NCI-H1417 treated with DMSO at 0.1 percent for 48 hours (cell line): ENCODE results near the gene CD300E.
"Not testable (repeated sequence)": the region's sequence is repeated elsewhere in the genome, so short reads cannot be mapped to it uniquely, and the experiment has no call there.

ENCODE experiments used
- DNase-seq: peaks from one replicate; lab custom pipeline; 2025; lab: John Stamatoyannopoulos, UW

The CD300E gene

DNA sequence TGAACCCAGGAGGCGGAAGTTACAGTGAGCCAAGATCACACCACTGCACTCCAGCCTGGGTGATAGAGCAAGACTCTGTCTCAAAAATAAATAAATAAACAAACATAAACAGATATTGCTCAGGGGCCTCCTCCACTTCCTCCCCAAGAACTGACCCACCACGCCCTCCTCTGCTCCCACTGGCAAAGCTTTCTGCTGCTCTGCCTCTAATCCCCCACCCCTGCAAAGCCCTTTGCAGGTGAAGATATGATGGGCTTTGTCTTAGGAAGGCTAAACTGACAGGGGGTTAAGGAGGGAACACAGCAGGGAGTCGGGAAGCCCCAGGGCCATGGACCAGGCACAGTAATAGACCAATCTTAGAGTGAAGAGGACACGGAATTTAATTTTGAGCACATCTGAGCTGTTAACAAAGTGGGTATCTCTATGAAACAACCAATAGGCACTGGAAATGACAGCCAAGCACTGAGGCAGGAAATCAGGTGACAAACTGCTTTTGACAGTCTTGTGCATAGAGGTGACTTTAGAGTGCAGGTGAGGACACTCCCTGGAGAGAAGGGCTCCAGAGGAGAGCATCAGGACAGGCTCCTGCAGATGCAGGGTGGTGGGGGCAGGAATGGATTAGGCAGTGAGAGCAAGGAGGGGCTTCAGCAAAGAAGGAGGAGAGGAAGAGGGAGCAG, 25.1 kb downstream of the CD300E start:
- DNase-seq = no peak

DNA sequence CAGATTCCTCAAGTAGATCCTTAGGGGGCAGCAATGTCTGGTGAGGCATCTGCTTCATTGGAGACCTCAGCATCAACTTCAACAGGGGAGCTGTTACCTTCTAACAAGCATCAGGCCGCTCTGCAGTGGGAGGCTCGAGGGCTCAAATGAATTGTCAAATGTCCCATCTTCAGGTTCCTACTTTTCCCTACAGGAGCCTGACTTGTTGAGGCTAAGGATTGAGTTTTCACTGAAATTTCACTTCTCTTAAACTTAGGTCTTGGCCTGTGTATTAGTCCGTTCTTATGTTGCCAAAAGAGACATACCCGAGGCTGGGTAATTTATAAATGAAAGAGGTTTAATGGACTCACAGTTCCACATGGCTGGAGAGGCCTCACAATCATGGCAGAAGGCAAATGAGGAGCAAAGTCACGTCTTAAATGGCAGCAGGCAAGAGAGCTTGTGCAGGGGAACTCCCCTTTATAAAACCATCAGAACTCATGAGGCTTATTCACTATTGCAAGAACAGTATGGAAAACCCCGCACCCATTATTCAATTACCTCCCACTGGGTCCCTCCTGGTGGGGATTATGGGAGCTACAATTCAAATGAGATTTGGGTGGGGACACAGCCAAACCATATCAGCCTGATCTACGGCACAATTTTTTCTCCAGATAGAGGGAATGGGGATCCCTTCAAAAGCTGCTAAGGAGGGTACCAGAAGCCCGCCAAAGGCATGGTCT, 26.3 kb downstream of the CD300E start:
- no peak for DNase-seq

DNA sequence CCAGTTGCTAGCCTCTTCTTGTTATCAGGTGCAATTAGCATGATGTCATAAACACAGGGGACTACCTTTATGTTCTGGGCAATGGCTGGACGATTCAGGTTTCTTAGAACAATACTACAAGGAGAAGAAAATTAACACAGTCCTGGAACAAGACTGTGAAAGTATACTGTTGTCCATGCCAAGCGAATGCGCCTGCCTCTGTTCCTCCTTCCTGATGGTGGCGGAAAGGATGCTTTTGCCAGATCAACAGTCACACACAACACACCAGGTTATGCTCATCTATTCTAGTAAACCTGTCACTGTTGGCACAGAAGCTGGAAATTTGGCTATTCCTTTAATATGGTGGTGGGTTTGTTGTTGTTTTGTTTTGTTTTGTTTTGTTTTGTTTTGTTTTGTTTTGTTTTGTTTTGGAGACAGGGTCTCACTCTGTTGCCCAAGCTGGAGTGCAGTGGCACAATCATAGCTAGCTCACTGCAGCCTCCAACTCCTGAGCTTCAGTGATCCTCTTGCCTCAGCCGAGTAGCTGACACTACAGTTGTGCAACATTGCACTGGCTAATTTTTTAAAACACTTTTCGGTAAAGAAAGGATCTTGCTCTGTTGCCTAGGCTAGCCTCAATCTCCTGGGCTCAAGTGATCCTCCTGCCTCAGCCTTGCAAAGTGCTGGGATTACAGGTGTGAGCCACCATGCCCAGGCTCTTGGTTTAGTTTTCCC, 28.3 kb downstream of the CD300E start:
- no peak for DNase-seq

DNA sequence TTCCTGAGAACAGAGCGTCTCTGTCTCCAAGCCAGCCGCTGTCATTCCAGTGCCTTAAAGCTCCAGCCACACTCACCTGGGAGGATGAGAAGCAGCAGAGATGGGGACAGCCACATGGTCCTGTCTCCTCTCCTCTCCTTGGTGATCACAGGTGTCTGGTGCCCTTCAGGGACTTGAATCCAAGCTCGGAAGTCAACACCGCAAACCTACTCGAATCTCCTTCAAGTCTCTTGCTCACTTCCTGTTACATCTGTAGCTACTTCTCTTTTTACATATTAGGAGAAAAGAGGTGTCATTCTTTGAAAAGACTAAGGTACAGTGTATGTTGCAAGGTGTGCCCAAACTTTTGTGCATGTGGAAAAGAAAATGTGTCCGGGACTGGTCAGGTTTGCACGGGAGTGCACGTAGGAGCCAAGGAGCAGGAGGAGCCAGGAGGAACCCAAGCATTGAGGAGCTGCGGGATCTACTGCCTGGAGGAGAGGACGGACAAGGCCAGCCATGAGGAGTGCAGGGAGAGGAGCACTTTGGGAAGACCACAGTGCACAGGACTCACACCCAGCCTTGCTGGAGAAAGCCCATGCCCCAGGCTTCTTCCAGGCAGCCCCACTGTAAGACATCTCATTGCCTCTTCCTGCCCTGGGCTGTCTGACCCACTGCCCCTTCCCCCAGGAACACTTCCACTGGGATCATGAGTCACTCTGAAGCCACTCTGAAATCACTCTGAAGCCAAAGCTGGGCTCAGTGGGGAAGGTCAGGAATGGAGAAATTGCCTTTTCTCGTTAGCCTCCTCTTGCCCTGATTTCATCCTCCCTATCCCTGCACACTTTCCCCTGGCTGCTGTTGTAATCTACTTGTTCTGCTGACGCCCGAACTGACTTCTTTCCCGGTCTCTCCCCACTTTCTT, 31.2 kb downstream of the CD300E start, which contains the start of gene CD300LD:
Gene CD300LD (minus strand): TSS at position 197 of the 904 bp plus-strand sequence. CDS start 81 bp downstream, at position 116.
- no peak for DNase-seq

DNA sequence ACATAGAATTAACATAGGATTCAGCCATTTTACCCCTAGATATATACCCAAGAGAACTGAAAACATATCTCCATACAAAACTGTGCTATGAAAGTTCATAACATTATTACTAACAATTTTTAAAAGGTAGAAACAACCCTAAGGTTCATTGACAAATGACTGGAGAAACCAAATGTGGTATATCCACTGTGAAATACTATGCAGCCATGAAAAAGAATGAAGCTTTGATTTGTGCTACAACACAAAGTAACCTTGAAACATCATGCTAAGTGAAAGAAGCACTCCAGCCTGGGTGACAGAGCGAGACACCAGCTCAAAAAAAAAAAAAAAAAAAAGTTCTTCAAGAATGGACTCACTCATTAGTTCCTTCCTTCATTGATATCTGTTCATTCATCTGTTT, 32.0 kb downstream of the CD300E start:
- DNase-seq = no peak

DNA sequence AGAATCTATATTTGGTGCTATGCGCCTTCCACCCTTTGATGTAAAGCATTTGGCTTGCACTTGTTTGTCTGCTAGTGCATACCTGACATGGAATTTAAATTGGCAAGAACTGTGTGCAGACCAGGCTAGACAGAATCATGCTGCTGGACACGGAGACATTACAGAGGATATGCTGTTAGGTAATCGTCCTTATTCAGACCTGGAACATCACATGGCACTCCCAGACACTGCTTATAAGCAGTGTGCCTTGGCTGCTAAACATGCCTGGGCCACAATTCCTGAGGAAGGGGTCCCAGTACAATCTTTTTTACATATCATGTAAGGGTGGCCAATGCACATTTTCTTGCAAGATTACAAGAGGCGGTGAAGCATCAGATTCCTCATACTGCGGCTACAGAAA, 37.8 kb downstream of the CD300E start:
- no peak for DNase-seq

DNA sequence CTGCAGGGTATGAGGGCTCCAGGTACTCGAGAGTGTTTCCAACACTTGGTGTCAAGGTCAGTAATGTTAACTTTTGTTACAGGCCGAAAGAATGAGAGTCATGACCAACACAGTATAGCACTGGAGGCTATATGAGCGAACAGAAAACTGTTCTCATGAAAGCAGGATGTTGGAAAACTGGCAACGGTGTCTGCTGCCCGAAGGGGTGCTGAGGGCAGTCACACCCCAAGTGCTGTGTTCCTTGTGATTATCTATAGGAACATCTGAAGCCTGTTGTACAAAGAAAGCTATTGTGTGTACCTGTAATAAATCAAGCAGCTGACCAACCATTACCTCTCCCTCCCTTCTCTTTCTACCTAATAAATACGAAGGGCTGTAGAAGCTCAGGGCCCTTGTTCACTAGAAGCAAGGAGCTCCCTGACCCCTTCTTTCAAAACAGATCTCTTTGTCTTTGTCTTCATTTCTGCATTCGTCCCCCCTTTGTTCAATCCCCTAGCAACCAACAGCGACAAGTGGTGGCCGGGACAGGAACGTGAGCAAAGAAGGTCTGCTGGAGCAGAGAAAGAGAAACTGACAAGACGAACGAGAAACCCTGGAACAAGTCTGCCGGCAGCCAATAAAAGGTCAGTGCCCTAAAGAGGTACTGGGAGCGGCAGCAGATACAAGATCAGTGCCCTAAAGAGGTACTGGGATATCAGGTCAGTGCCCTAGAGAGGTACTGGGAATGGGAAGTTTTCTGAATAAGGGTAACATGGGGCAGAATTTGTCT, 39.1 kb downstream of the CD300E start:
- no peak for DNase-seq

DNA sequence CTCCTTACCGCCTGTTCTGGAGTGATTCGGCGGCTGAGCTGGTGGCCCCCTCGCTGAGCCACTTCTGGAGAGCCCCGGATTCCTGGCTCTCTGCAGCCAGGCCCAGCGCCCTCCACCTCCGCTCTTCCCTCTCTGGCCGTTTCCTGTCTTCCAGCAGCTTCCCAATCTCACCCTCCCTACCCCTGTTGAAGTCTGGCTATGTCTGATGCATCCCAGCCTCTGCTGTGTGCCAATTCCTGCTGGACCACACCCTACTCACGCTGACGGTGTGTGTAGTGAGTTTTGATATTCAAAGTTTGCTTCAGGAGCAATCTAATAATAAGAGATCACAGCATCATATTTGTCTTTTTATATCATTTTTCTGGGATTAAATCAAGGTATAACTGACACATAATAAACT, 40.9 kb downstream of the CD300E start:
- no peak for DNase-seq

DNA sequence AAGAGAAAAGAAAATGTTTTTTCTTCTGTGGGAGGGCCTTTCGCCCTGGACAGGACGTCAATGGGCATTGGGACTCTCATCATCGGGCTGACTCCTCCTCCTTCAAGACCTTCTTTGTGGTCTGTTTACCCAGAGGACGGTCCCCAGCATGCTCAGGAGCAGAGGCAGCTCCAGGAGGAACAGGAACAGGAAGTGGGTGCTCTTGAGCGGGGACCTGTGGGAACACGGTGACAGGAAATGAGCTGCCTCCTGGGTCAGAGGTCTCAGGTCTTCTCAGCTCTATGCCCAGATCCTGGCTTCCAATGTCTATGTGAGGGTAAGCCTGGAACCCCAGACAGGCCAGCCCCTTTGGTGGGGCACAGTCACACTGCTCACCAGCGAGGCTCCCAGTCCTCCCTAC, 43.6 kb downstream of the CD300E start:
- DNase-seq = no peak

DNA sequence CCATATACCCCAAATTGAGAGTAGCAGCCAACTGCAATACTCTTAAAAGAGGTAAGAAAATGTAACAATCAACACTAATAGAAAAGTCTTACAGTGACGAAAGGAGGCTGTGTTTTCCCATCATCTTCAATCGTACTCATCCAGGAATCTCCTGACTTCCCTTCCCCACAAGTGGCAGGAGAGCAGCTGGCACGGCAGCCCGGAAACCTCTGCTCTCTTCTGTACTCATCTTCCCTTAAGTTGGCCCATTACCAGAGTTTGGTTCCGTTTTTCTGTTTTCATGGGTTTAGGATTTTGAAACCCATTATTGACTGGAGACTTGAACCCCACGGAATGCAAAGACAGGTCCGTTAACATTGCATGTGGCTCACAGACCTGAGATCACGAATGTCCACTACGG, 44.6 kb downstream of the CD300E start:
- DNase-seq = no peak

DNA sequence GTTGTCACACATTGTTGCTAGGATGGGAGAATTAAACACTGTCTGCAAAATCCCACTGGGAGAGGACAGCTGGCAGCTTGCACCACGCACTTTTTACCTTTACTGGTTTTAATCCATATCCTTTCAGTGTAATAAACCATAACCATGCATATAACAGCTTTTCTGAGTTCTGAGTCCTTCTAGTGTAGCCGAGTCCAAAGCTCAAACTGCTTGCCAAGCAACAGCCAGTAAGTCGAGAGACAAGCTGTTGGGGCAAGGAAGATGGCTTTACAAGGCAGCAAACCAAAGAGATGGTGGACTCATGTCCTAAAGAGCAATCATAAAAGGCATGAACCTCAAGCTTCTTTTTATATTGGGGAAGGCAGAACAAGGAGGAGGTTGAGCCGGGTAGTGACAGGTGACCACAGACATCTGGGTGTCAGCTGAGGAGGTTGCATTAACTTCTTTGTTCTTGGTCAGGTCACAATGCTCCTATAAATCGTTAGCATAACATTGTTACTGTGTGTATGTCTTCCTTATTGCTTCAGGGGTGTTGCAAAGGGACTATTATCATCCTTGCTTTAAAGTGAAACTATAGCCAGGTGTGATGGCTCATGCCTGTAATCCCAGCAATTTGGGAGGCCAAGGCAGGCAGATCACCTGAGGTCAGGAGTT, 48.9 kb downstream of the CD300E start:
- no peak for DNase-seq

DNA sequence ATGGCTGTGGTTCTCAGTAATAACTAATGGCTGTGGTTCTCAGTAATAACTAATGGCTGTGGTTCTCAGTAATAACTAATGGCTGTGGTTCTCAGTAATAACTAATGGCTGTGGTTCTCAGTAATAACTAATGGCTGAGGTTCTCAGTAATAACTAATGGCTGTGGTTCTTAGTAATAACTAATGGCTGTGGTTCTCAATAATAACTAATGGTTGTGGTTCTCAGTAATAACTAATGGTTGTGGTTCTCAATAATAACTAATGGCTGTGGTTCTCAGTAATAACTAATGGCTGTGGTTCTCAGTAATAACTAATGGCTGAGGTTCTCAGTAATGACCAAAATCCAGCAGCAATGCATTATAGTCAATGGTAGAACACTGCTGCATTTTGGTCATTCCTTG, 49.9 kb downstream of the CD300E start:
- not testable (repeated sequence) for DNase-seq

DNA sequence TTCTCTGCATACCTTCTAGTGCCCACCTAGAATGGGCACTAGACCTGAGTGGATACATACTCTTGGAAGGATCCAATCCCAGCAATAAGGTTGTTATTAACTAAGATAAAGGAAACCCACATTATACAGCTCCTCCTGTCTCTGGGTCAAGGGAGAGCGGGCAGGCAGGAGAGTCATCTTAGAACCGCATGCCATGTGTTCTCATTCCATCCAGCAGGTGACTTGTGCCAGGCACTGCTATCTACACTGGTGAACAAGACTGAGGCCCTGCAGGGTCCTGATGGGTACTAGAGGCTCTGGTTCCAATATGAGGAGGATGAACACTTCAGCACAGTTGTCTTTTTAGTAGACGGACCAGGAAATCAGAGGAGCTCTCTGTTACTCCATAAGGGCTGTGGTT, 50.4 kb downstream of the CD300E start:
- DNase-seq = no peak

DNA sequence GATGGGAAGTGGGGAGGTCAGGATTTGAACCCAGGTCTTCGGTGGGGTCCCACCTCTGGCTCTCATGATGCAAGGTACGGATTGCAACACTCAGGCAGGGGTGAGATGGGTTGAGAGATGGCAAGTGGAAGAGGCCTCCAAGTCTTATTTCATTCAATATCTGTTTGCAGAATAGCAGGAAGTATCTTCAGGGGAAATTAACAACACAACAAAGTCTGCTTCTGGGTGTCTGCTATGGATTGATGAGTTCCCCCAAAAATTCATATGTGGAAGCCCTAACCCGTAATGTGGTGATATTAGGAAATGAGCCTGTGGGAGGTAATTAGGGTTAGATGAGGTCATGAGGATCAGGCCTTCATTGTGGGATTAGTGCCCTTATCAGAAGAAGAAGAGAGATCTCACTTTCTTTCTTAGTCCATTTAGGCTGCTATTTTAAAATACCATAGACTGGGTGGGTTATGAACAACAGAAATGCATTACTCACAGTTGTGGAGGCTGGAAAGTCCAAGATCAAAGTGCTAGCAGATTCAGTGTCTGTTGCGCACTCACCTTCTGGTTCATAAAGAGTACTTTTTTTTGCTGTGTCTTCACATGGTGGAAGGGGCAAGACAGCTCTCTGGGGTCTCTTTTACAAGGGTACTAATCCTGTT, 51.8 kb downstream of the CD300E start:
- no peak for DNase-seq

DNA sequence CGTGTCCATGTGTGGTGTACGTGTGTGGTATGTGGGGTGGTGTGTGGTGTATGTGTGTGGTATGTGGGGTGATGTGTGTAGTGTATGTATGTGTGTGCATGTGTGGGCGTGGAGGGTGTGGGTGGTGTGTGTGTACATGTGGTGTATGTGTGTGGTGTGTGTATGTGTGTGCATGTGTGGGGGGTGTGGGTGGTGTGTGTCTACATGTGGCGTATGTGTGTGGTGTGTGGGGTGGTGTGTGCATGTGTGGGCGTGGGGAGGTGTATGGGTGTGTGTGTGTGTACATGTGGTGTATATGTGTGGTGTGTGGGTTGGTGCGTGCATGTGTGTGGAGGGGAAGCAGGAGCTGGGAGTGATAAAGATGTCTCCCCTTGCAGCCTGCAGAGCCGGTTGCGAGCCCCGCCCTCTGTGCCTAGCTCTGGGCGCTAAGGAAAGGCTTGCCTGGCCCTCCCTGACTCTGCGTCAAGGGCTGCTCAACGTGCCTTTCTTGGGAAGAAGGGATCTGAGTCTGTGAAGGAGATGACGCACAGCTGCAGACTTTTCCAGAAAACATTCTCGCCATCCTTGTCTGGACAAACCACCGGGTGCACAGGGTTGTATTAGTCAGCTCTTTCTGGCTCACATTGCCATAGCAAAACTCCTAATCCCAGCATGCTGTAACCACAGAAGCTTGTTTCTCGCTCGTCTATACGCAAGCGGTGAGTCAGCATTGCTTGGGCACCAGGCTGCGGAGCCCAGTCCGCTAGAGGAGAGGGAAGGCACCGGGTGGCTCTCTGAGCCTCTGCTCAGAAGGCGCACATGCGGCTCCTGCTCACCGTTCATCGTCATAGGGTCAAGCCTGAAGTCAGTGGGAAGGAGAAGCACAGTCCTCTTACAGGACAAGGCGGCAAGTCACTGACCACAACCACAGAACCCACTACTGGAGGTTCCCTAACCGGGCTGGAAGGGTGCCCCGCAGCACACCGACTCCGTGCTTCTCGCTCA, 54.2 kb downstream of the CD300E start:
- no peak for DNase-seq

DNA sequence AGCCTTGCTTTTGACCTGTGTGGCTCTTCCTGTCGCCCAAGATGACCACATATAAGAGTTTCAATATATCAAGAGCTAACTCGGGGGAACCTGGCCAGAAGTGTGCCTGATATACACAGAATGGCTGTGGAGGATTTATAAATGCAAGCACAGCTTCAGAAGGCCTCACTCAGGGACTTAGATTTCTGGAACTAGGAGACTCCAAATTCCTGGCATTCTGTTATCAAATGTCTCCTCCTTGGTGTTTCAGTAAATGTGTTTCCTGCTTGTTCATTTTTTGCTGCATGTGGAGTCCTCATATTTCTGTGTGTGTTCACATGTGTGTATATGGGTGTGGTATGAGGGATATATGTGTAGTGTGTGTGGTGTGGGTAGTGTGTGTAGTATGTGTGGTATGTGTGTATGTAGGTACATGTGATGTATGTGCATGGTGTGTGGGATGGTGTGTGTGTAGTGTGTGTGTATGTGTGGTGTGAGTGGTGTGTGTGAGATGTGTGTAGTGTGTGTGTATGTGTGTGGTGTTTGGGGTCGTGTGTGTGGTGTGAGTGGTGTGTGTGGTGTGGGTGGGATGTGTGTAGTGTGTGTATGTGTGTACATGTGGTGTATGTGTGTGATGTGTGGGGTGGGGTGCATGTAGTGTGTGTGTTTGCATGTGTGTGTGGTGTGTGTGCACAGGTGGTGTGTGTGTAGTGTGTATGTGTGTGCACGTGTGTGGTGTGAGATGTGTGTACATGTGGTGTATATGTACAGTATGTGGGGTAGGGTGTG, 55.2 kb downstream of the CD300E start:
- DNase-seq = no peak

DNA sequence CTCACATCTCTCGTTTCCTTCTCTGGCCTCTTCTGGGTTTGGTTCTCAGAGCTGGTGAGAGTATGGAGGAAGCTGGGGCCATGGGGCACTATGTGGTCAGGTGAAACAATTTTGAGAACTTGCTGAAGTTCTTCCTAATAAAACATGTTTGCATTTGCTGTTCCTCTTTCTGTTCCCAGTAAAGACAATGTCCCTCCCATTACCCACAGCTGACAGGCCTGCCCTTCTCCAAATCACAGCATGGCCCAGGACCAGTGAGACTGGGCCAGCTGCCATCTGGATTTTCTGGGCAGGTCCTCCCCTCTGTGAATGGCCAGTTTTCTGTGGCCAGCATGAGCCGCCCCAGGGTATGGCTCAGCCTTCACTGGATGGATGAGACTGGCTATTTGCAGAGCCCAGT, 56.1 kb downstream of the CD300E start, which contains the start of gene CD300H:
Gene CD300H (minus strand): TSS at position 113 of the 400 bp plus-strand sequence.
- no peak for DNase-seq

DNA sequence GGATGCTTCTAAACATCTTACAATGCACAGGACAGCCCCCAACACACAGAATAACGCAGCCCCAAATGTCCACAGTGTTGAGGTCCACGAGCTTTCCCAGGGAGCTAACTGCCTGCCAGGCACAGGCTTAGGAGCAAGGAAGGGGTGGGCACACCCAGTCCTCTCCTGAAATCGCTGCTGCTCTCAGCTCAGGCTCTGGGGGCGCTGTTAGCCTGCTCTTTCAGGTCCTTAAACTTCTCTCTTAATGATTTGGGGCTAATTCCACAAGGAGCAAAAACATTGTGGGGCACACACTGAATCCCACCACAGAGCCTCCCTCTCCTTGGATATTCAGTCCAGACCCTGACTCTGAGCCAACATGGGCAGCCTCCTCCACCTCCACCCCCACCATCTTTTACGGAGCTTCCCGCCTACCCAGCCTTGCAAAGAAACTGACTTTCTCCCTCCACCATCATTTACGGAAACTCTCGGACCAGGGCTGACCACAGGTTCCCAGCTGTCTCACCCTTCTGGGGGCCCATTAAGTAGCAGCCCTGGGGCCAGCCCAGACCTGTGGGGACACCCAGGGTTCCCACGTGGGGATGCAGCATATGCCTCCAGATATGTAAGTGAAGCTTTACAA, 57.3 kb downstream of the CD300E start:
- no peak for DNase-seq
